ENCODE results near the gene ABLIM1.

The ABLIM1 gene

GRCh38 chr10:114499630-114500190 is 158.4 kb downstream of the ABLIM1 start:
- no peaks in the 10 kb centered on the region for H3K9me3 ChIP-seq (ENCODE audit: control insufficient read depth, insufficient read depth, low read length)
- peaks cover under 1% of the 10 kb centered on the region; the same call in 1 of the 2 replicates for H3K4me1 ChIP-seq (ENCODE audit: insufficient read depth, low read length)
- no peaks in the 10 kb centered on the region for H3K36me3 ChIP-seq (ENCODE audit: insufficient read depth, low read length)
- no peak overlapping the region for H3K9ac ChIP-seq (ENCODE audit: low read depth, low read length)

GRCh38 chr10:114499116-114499515 is 159.0 kb downstream of the ABLIM1 start:
- H3K9ac ChIP-seq (ENCODE audit: low read depth, low read length): no peak overlapping the region
- no peaks in the 10 kb centered on the region for H3K4me1 ChIP-seq (ENCODE audit: insufficient read depth, low read length)

DNA sequence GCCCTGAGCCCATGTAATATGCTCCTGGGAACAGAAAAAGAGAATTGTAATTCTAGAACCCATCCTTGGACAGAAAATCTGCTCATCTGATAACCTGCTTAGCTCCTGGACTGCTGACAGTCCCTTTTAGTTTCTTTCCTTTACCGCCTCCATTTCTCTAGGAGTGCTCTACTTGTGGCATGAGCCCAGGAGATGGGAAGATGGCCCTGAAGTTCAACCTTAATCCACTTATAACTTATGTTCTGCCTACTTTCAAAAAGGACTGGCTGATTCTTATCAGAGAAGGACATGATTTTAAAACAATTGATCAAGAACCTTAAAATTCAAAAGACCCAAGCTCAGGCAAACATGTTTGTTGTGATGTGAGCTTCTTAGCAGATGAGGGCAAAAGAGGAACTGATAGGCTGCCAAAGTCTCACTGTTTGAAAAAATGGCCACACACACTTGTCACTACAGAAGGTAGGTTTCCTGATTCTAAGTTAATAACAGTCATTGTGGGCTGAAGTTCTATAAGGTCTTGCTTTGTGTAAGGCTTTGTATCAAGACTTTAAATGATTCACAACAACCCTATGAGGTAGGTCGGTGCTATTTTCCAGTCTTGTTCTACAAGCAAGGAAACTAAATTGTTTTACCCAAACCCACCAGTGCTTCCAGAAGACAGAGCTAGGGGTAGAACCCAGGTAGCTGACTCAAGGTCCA is 159.5 kb downstream of the ABLIM1 start:
- Histone ChIP-seq H3K36me3 (ENCODE audit: insufficient read depth, low read length) (no peaks in the 10 kb centered on the region), H3K9me3 (ENCODE audit: control insufficient read depth, insufficient read depth, low read length) (no peaks in the 10 kb centered on the region), H3K9ac (ENCODE audit: low read depth, low read length) (no peak overlapping the region), H3K4me1 (ENCODE audit: insufficient read depth, low read length) (no peaks in the 10 kb centered on the region)

More at GRCh38 chr10:114499116-114499515, 159.0 kb downstream of the ABLIM1 start:
- Histone ChIP-seq H3K36me3 (ENCODE audit: insufficient read depth, low read length) (no peaks in the 10 kb centered on the region), H3K9me3 (ENCODE audit: control insufficient read depth, insufficient read depth, low read length) (no peaks in the 10 kb centered on the region)

- Histone ChIP-seq H3K9ac (ENCODE audit: low read depth, low read length) (no peak overlapping the region), H3K36me3 (ENCODE audit: insufficient read depth, low read length) (no peaks in the 10 kb centered on the region), H3K4me1 (ENCODE audit: insufficient read depth, low read length) (peaks cover 13% of the 10 kb centered on the region), H3K9me3 (ENCODE audit: control insufficient read depth, insufficient read depth, low read length) (no peaks in the 10 kb centered on the region)
These were observed 162.8 kb downstream of the ABLIM1 start for GRCh38 chr10:114495303-114495702.

DNA sequence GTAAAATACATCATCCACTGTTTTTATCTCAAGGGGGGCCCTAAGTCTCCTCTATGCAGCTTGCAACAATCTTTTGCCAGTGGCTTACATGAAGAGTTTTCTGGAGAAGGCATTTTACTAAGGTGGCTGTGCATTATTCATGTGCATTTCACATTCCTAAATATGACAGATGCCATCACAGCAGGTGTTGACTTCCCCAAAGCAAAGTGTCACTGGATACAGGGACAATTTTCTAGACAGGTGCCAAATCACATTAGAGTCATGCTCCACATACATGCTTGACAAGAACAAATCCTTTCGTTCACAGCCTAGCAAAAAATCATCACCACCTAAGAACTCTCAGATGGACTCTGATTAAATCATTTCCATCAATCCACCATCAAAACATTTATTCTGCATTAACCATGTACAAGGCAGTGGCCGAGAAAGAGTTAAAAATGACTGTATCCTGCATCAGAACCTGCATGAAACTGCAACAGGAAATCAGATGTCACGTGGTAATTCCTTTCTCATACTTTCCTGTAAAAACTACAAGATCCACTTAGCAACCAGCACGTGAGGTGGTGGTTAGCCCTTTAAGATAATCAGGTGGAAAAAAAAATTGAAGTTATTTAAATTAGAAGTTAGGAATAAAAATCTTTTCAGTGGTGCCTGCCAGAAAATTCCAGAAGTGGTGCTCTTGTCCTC is 165.6 kb downstream of the ABLIM1 start:
- Histone ChIP-seq H3K4me1 (ENCODE audit: insufficient read depth, low read length) (peaks cover 26% of the 10 kb centered on the region), H3K9ac (ENCODE audit: low read depth, low read length) (no peak overlapping the region), H3K36me3 (ENCODE audit: insufficient read depth, low read length) (no peaks in the 10 kb centered on the region), H3K9me3 (ENCODE audit: control insufficient read depth, insufficient read depth, low read length) (no peaks in the 10 kb centered on the region)

GRCh38 chr10:114491933-114492332 is 166.1 kb downstream of the ABLIM1 start:
- Histone ChIP-seq H3K4me1 (ENCODE audit: insufficient read depth, low read length) (peaks cover 26% of the 10 kb centered on the region), H3K9me3 (ENCODE audit: control insufficient read depth, insufficient read depth, low read length) (no peaks in the 10 kb centered on the region), H3K36me3 (ENCODE audit: insufficient read depth, low read length) (no peaks in the 10 kb centered on the region), H3K9ac (ENCODE audit: low read depth, low read length) (no peak overlapping the region)

GRCh38 chr10:114491419-114491818 is 166.7 kb downstream of the ABLIM1 start:
- peaks cover 26% of the 10 kb centered on the region for H3K4me1 ChIP-seq (ENCODE audit: insufficient read depth, low read length)
- no peak overlapping the region for H3K9ac ChIP-seq (ENCODE audit: low read depth, low read length)
- H3K9me3 ChIP-seq (ENCODE audit: control insufficient read depth, insufficient read depth, low read length): no peaks in the 10 kb centered on the region
- H3K36me3 ChIP-seq (ENCODE audit: insufficient read depth, low read length): no peaks in the 10 kb centered on the region

GRCh38 chr10:114489521-114490310 is 168.4 kb downstream of the ABLIM1 start:
- H3K9ac ChIP-seq (ENCODE audit: low read depth, low read length): no peak overlapping the region
- peaks cover 26% of the 10 kb centered on the region for H3K4me1 ChIP-seq (ENCODE audit: insufficient read depth, low read length)
- peaks cover 9% of the 10 kb centered on the region; the same call in 1 of the 2 replicates for H3K36me3 ChIP-seq (ENCODE audit: insufficient read depth, low read length)
- no peaks in the 10 kb centered on the region; the same call in 1 of the 2 replicates for H3K9me3 ChIP-seq (ENCODE audit: control insufficient read depth, insufficient read depth, low read length)

DNA sequence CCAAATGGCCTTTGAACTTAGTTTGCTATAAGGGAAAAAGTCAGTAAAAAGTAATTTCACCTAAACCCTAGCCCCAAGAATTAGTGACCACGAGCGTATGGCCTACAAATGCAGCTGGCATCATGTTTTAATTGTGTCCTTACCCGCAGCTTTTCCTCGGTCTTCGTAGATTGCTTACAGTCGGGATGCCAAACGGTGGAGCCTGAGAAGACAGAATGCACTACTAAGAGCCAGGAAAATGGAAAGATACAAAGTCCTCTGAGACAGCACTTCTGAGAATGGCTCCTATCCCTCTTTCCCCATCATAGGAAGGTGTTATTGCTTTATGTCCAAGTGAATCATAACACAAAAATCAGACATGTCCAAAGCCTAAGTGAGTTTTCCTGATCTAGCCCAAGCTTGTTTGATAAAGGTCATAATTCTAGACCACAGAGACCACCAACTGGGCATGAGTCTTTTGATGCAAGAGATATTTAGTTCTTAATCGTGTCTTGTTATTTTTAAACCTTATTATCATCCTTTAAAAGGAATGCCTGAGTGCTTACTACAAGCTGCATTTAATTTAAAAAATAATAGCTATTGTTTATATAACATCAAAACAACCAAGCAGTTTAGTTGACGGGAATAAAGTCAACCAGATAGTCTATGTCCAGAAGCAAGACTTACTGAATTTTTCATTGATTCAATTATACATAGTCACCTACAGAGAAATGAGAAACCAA is 170.1 kb downstream of the ABLIM1 start:
- H3K36me3 ChIP-seq (ENCODE audit: insufficient read depth, low read length): peaks cover 9% of the 10 kb centered on the region; the same call in 1 of the 2 replicates
- H3K4me1 ChIP-seq (ENCODE audit: insufficient read depth, low read length): peaks cover 23% of the 10 kb centered on the region

DNA sequence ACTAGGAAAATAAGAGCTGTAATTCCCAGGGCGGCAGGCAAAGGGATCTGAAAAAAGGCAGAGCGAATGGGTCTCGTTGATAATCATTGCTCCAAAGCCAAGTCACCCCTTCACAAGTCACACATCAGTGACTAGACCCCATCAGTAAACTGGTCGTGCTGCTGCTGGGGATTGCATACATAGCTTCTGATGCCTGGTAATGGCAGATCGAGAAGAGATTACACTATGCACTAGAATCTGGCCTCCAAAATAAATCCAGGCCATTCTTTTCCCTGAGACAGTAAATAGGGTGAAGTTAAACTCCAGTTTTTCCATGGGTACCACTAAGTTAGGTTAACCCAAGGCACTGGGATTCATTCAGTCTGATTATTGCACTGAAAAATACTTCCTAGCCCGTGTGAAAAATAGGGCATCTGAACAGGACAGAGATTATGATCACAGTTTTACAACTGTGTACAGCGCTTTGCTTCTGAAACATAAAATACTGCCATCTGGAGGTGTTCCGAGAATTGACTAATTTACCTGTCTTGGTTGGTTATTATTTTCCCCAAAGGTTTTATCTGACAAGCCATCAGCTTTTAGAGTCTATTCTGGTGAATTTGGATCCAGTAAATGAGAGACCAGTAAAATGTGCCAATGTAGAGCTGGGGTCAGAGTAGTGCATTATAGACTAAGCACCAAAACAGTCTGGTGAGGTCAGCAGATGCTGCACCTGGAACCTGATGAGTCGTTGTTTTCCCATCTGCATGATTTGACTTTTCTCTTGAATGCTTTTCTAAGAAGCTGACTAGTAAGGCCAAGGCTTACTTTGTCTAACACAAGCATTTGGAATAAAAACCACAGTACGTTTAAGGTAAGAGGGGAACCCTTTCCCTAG is 170.9 kb downstream of the ABLIM1 start:
- Histone ChIP-seq H3K4me1 (ENCODE audit: insufficient read depth, low read length) (peaks cover 17% of the 10 kb centered on the region), H3K9ac (ENCODE audit: low read depth, low read length) (no peak overlapping the region), H3K36me3 (ENCODE audit: insufficient read depth, low read length) (peaks cover 9% of the 10 kb centered on the region; the same call in 1 of the 2 replicates), H3K9me3 (ENCODE audit: control insufficient read depth, insufficient read depth, low read length) (no peaks in the 10 kb centered on the region; the same call in 1 of the 2 replicates)

More for the DNA sequence above, 170.1 kb downstream of the ABLIM1 start:
- Histone ChIP-seq H3K9me3 (ENCODE audit: control insufficient read depth, insufficient read depth, low read length) (no peaks in the 10 kb centered on the region; the same call in 1 of the 2 replicates), H3K9ac (ENCODE audit: low read depth, low read length) (no peak overlapping the region)

DNA sequence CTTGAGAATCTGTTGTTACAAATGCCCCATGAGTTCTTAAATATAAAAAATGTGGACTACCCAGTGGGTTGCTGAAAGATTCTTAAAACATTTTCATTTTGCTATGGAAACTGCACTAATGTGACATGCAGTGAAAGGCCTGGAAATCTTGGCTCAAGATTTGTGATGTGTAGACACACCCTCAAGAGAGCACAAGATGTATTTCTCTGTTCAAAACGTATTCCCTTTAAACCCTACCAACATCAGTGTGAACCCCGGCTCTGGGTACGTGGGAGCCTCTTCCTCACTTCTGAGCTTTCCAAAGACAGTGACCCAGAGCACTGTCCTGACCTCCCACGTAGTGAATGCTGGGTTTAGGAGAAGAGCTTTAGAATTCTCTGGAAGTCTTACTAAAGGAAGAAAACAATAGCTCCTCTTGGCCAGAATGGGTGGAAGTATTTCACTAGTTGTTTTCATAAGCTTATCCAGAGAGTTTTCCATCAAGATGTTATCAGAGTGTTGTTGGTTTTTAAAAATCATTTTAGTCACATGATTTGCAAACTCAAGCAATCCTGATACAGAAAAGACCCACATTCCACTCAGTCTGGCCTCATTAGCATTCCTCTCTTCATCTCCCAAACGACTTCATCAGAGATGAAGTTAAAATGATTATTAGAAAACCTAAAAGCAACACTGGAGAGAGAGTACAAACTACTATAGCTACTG is 172.2 kb downstream of the ABLIM1 start:
- Histone ChIP-seq H3K4me1 (ENCODE audit: insufficient read depth, low read length) (peaks cover 14% of the 10 kb centered on the region), H3K9ac (ENCODE audit: low read depth, low read length) (no peak overlapping the region), H3K36me3 (ENCODE audit: insufficient read depth, low read length) (peaks cover 9% of the 10 kb centered on the region; the same call in 1 of the 2 replicates), H3K9me3 (ENCODE audit: control insufficient read depth, insufficient read depth, low read length) (no peaks in the 10 kb centered on the region; the same call in 1 of the 2 replicates)

DNA sequence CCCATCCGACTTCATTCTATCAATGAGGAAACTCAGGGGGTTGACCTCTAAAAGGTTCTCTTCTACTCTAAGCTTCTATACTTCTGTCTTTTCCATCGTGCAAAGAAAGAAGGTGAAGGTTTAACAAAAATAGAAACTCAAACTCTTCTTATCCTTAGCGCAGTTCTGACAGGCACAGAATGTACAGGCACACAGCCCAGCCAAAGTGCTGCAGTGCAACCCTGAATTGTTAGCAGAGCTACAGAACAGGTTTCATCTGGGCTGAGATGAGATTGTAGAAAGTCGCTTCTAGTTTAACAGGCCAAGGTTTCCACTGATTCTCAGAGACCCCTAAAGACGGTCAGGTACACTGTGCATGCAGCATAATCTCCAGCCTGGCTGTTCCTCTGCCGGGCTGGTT is 174.5 kb downstream of the ABLIM1 start:
- Histone ChIP-seq H3K9ac (ENCODE audit: low read depth, low read length) (no peak overlapping the region), H3K4me1 (ENCODE audit: insufficient read depth, low read length) (peaks cover 5% of the 10 kb centered on the region; the same call in 1 of the 2 replicates), H3K9me3 (ENCODE audit: control insufficient read depth, insufficient read depth, low read length) (no peaks in the 10 kb centered on the region; the same call in 1 of the 2 replicates), H3K36me3 (ENCODE audit: insufficient read depth, low read length) (peaks cover 9% of the 10 kb centered on the region; the same call in 1 of the 2 replicates)
